Mesenteric fat pad (tissue), 1 donor: ENCODE data around the gene PEPD. TPM values are rescaled to one million over a fixed set of nuclear protein-coding genes. Genes with fewer than 3 reads are reported as not detected.

Experiments
- DNase-seq: peaks from one replicate; pipeline ENCODE4 v3.0.0-alpha.2; 2020; ENCODE audit warnings: low spot score
- total RNA-seq: library from RNA; stranded (reverse); fragmentation: NEBNext Ultra II Directional; extraction: Animal tissue kit (Norgen Biotek cat#: 25700); gene quantifications from one replicate; pipeline ENCODE4 v1.2.1, GENCODE V29; 2021
- donor health status: DM: yes; HTN: yes; CAD: no.

Gene PEPD
- total RNA-seq, 1 donor from 2014 or later, result 97.0 TPM

- DNase-seq, result peak; percentile 74
Observed at GRCh38 chr19:33387351-33388230, 134.0 kb downstream of the PEPD start.

- DNase-seq, result peak; percentile 77
Observed at GRCh38 chr19:33386361-33386858, 135.2 kb downstream of the PEPD start.

GRCh38 chr19:33385956-33386355 lies 135.6 kb downstream of the PEPD start:
- peak; percentile 82 for DNase-seq

- peak; percentile 22 for DNase-seq
Observed at GRCh38 chr19:33384983-33385382, 136.6 kb downstream of the PEPD start.

- DNase-seq, result peak; percentile 37
Observed at GRCh38 chr19:33383720-33384292, 137.8 kb downstream of the PEPD start.

- DNase-seq, result no peak
Observed at GRCh38 chr19:33382982-33383381, 138.6 kb downstream of the PEPD start.

GRCh38 chr19:33382006-33382405 lies 139.6 kb downstream of the PEPD start:
- peak; percentile 37 for DNase-seq

GRCh38 chr19:33381101-33381500 lies 140.5 kb downstream of the PEPD start:
- peak; percentile 16 for DNase-seq

- no peak for DNase-seq
Observed at GRCh38 chr19:33379151-33379829, 142.3 kb downstream of the PEPD start.

- DNase-seq, result no peak
Observed at GRCh38 chr19:33377586-33378475, 143.8 kb downstream of the PEPD start.

GRCh38 chr19:33376941-33377557 lies 144.5 kb downstream of the PEPD start:
- DNase-seq, result no peak

- no peak for DNase-seq
Observed at GRCh38 chr19:33376423-33376822, 145.2 kb downstream of the PEPD start.

GRCh38 chr19:33375837-33376159 lies 145.8 kb downstream of the PEPD start:
- no peak for DNase-seq

- DNase-seq, result no peak
Observed at GRCh38 chr19:33375156-33375836, 146.3 kb downstream of the PEPD start.

- DNase-seq, result no peak
Observed at GRCh38 chr19:33374236-33374714, 147.3 kb downstream of the PEPD start.

GRCh38 chr19:33373453-33374235 lies 147.9 kb downstream of the PEPD start, which contains the start of gene CEBPG:
CEBPG (plus strand) TSS chr19:33373709; CDS start chr19:33379240, 5,531 bp downstream.
- DNase-seq, result peak; percentile 99

- no peak for DNase-seq
Observed at GRCh38 chr19:33370783-33371182, 150.8 kb downstream of the PEPD start.

GRCh38 chr19:33368074-33368864 lies 153.3 kb downstream of the PEPD start:
- no peak for DNase-seq
